HFF-Myc (cell line): ENCODE data around the gene PCSK4.

Experiments used
- DNase-seq: peaks from one replicate; pipeline ENCODE4 v3.0.0-alpha.2; 2011; ENCODE audit warnings: low read depth; ENCODE audit errors: extremely low read depth
- H3K4me3 ChIP-seq: replicated peaks from 2 replicates; pipeline ENCODE4 v1.5.1; 2011; ENCODE audit warnings: low read depth, mild to moderate bottlenecking, control low read depth, low read length
- CTCF ChIP-seq: IDR thresholded peaks from 2 replicates; pipeline ENCODE4 v1.5.1; 2012; ENCODE audit warnings: mild to moderate bottlenecking, low read depth, low read length, control low read depth; ENCODE audit errors: missing control alignments

Gene PCSK4

GRCh38 chr19:1514295-1514661 lies 24.1 kb upstream of the PCSK4 start:
- no peak for TF ChIP-seq CTCF
- no peak for DNase-seq
- H3K4me3 ChIP-seq, result no peak overlapping the region

GRCh38 chr19:1513499-1514294 lies 23.5 kb upstream of the PCSK4 start:
- peak overlapping the region; percentile 45 for H3K4me3 ChIP-seq
- no peak for DNase-seq
- peak; percentile 77 for TF ChIP-seq CTCF

- TF ChIP-seq CTCF, result no peak
- H3K4me3 ChIP-seq, result peak within 1 kb of the TSS; percentile 45
- no peak for DNase-seq
Measured at GRCh38 chr19:1512671-1513498, 22.7 kb upstream of the PCSK4 start, which contains the start of gene ADAMTSL5. Gene ADAMTSL5 (minus strand): TSS chr19:1513019. CDS start chr19:1510943, 2,076 bp downstream.

GRCh38 chr19:1511318-1512317 lies 21.5 kb upstream of the PCSK4 start:
- DNase-seq, result no peak
- TF ChIP-seq CTCF, result no peak
- H3K4me3 ChIP-seq, result no peak overlapping the region

- no peak for TF ChIP-seq CTCF
- no peak overlapping the region for H3K4me3 ChIP-seq
- DNase-seq, result no peak
Measured at GRCh38 chr19:1510807-1511206, 20.7 kb upstream of the PCSK4 start.

GRCh38 chr19:1510442-1510806 lies 20.3 kb upstream of the PCSK4 start:
- no peak for DNase-seq
- no peak overlapping the region for H3K4me3 ChIP-seq
- TF ChIP-seq CTCF, result no peak
